Panc1 (cell line): ENCODE results near the gene SPIB. TPM values are rescaled to one million over a fixed set of nuclear protein-coding genes. Genes with fewer than 3 reads are reported as not detected.
"Not testable (repeated sequence)": the region's sequence is repeated elsewhere in the genome, so short reads cannot be mapped to it uniquely, and the experiment has no call there.

Experiments used
- ATAC-seq: fragments of 200-7000 bp; cut with Tn5 transposase; 2 replicates; pipeline ENCODE4 v1.9.1; 2020; ENCODE audit warnings: mild to moderate bottlenecking, moderate library complexity
- BruUV-seq: library from RNA; stranded (reverse); fragments of 400-500 nt; replicated peaks from 2 replicates; lab custom pipeline; 2021; lab: Mats Ljungman, UMichigan
- CTCF ChIA-PET: fragments of 300-600 bp; sonication (Branson Sonifier 250); formaldehyde crosslinking; loops from one replicate; lab custom pipeline; 2022; ENCODE audit warnings: antibody characterized with exemption; lab: Charles Lee
- POLR2A ChIA-PET: fragments of 300-600 bp; sonication (Branson Sonifier 250); formaldehyde crosslinking; loops from one replicate; lab custom pipeline; 2022; ENCODE audit warnings: antibody characterized with exemption; lab: Charles Lee
- DNase-seq: peaks from one replicate; pipeline ENCODE4 v3.0.0-alpha.2; 2010; ENCODE audit warnings: low read depth, low spot score
- H3K27ac ChIP-seq: 2 replicates; pipeline ENCODE4 v1.5.1; 2011; ENCODE audit warnings: mild to moderate bottlenecking, low read length, inconsistent platforms
- H3K27me3 ChIP-seq: fragments of 200-500 bp; sonication (Bioruptor generic); 2 replicates; pipeline ENCODE4 v1.6.0; 2014; ENCODE audit warnings: low read length, inconsistent platforms; ENCODE audit not compliant: control insufficient read depth, insufficient read depth
- H3K36me3 ChIP-seq: fragments of 200-500 bp; sonication (Bioruptor generic); 2 replicates; pipeline ENCODE4 v1.5.1; 2014; ENCODE audit warnings: inconsistent platforms, mild to moderate bottlenecking, low read length, moderate library complexity; ENCODE audit not compliant: control insufficient read depth, insufficient read depth
- H3K4me1 ChIP-seq: 2 replicates; pipeline ENCODE4 v1.5.1; 2011; ENCODE audit warnings: inconsistent platforms, mild to moderate bottlenecking, low read length, moderate library complexity; ENCODE audit not compliant: control insufficient read depth, insufficient read depth
- H3K4me3 ChIP-seq, 2 experiments: 2 replicates each; pipeline ENCODE4 v1.5.1; 2011 to 2012; ENCODE audit warnings: low read depth in 2 of 2, low read length in 2 of 2, mild to moderate bottlenecking in 2 of 2, inconsistent platforms in 1 of 2, moderate library complexity in 1 of 2
- H3K9me3 ChIP-seq: fragments of 200-500 bp; sonication (Bioruptor generic); 2 replicates; pipeline ENCODE4 v1.5.1; 2014; ENCODE audit warnings: low read depth, mild to moderate bottlenecking, inconsistent platforms, low read length, moderate library complexity; ENCODE audit not compliant: control insufficient read depth, insufficient read depth
- CTCF ChIP-seq: fragments of 450-650 bp; IDR thresholded peaks from 2 replicates; pipeline ENCODE4 v1.5.1; 2017; ENCODE audit warnings: mild to moderate bottlenecking
- POLR2AphosphoS5 ChIP-seq: IDR thresholded peaks from 2 replicates; pipeline ENCODE4 v1.6.1; 2012; ENCODE audit warnings: mild to moderate bottlenecking, low read depth, low read length, moderate library complexity
- REST ChIP-seq, 2 experiments: IDR thresholded peaks; 2 replicates each; pipeline ENCODE4 v1.6.1; 2011 to 2012; ENCODE audit warnings: low read depth in 2 of 2, control low read depth in 1 of 2, low read length in 1 of 2, mild to moderate bottlenecking in 1 of 2, moderate library complexity in 1 of 2; ENCODE audit not compliant: insufficient read depth in 1 of 2
- SIN3A ChIP-seq: IDR thresholded peaks from 2 replicates; pipeline ENCODE4 v1.6.1; 2012; ENCODE audit warnings: low read depth, mild to moderate bottlenecking, low read length, moderate library complexity, borderline replicate concordance; ENCODE audit not compliant: insufficient read depth
- TCF7L2 ChIP-seq: IDR thresholded peaks from 2 replicates; pipeline ENCODE4 v1.6.1; 2011; ENCODE audit warnings: mild to moderate bottlenecking, low read depth, low read length, inconsistent platforms
- in situ Hi-C: cut with HindIII; loops from 2 replicates; pipeline ENCODE4 v1.10.0; 2016; ENCODE audit warnings: low sequenced_read_pairs, low pct_unique_long_range_greater_than_20kb
- intact Hi-C: fragments of 100-400 bp; cut with micrococcal nuclease; formaldehyde crosslinking; loops from one replicate; pipeline ENCODE4 v1.10.0; 2022; ENCODE audit not compliant: unreplicated experiment
- total RNA-seq: library from RNA; stranded (reverse); gene quantifications from one replicate; pipeline ENCODE4 v1.2.1, GENCODE V29; 2021; ENCODE audit not compliant: unreplicated experiment

Gene SPIB
- total RNA-seq, 1 experiment from 2014 or later, result not detected

GRCh38 chr19:50387176-50387867 is 31.4 kb upstream of the SPIB start:
- Histone ChIP-seq H3K4me1 (peaks cover 4% of the 10 kb centered on the region), H3K27me3 (no peaks in the 10 kb centered on the region), H3K9me3 (no peaks in the 10 kb centered on the region), H3K4me3 (no peak overlapping the region), H3K27ac (no peak overlapping the region), H3K36me3 (no peaks in the 10 kb centered on the region)
- DNase-seq (no peak), ATAC-seq (no peak)
- CTCF ChIA-PET, result no interaction called here
- intact Hi-C loops (no loop called here), in situ Hi-C loops (no loop called here)
- no TSS peak for BruUV-seq
- POLR2A ChIA-PET, result no interaction called here
- no peak for TF ChIP-seq CTCF

- ChIA-PET POLR2A (no interaction called here), CTCF (no interaction called here)
- DNase-seq, result no peak
- TF ChIP-seq SIN3A, result no peak
- no peak for TF ChIP-seq REST (IDR thresholded peaks at IDR 0.05; ENCODE audit: insufficient read depth in 1 of 2, low read depth in 2 of 2, low read length in 1 of 2)
- TF ChIP-seq POLR2AphosphoS5, result no peak
- TF ChIP-seq TCF7L2, result no peak
- no peak for TF ChIP-seq CTCF
- Histone ChIP-seq H3K4me1 (peaks cover 4% of the 10 kb centered on the region), H3K36me3 (no peaks in the 10 kb centered on the region), H3K4me3 (no peak overlapping the region), H3K27ac (no peak overlapping the region), H3K9me3 (no peaks in the 10 kb centered on the region), H3K27me3 (no peaks in the 10 kb centered on the region)
- in situ Hi-C loops (no loop called here), intact Hi-C loops (no loop called here)
- ATAC-seq, result no peak
- no TSS peak for BruUV-seq
Measured at GRCh38 chr19:50387868-50388245, 30.9 kb upstream of the SPIB start.

- in situ Hi-C loops, ATAC-seq: not testable (repeated sequence)
Measured at GRCh38 chr19:50390295-50390694, 28.4 kb upstream of the SPIB start.

GRCh38 chr19:50390952-50391351 is 27.8 kb upstream of the SPIB start:
- in situ Hi-C loops, ATAC-seq, H3K4me3 ChIP-seq, H3K27ac ChIP-seq, CTCF ChIA-PET, POLR2A ChIA-PET, H3K4me1 ChIP-seq, H3K36me3 ChIP-seq, BruUV-seq, H3K27me3 ChIP-seq, intact Hi-C loops, DNase-seq, H3K9me3 ChIP-seq: not testable (repeated sequence)

More at GRCh38 chr19:50390295-50390694, 28.4 kb upstream of the SPIB start:
- H3K36me3 ChIP-seq, POLR2A ChIA-PET, BruUV-seq, intact Hi-C loops, DNase-seq, H3K4me3 ChIP-seq, H3K9me3 ChIP-seq, H3K27me3 ChIP-seq, H3K4me1 ChIP-seq, H3K27ac ChIP-seq, CTCF ChIA-PET: not testable (repeated sequence)
